ENCODE measurements around the gene RNH1.

Gene RNH1

DNA sequence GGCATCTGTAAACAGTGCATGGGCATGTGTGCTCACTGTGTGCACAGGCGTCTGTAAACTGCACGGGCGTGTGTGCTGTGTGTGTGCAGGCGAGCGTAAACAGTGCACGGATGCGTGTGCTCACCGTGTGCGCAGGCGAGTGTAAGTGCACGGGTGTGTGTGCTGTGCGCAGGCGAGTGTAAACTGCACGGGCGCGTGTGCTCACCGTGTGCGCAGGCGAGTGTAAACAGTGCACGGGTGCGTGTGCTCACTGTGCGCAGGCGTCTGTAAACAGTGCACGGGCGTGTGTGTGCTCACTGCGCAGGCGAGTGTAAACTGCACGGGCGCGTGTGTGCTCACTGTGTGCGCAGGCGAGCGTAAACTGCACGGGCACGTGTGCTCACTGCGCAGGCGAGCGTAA, 22.4 kb downstream of the RNH1 start:
- Histone ChIP-seq H4K20me1 (ENCODE audit: control insufficient read depth, insufficient read depth, low read depth, low read length) (no peaks in the 10 kb centered on the region), H3K79me2 (ENCODE audit: control insufficient read depth, low read length) (no peaks in the 10 kb centered on the region; the same call in 1 of the 2 replicates), H3K27ac (ENCODE audit: low read depth, low read length) (no peak overlapping the region), H3K4me1 (ENCODE audit: control insufficient read depth, low read length) (no peaks in the 10 kb centered on the region), H3K4me2 (ENCODE audit: low read length) (no peak overlapping the region), H3K4me3 (ENCODE audit: low read length) (no peak overlapping the region), H3K36me3 (ENCODE audit: control insufficient read depth, low read length) (no peaks in the 10 kb centered on the region), H3K9me2 (replicated peaks; ENCODE audit: control insufficient read depth, low read length) (no peaks in the 10 kb centered on the region), H3F3A (ENCODE audit: control insufficient read depth, insufficient read depth) (no peaks in the 10 kb centered on the region; the same call in 1 of the 2 replicates), H3K9me3 (ENCODE audit: control insufficient read depth, insufficient read depth, low read length) (no peaks in the 10 kb centered on the region), H3K27me3 (ENCODE audit: control insufficient read depth, low read length) (no peaks in the 10 kb centered on the region)
- TF ChIP-seq EZH2phosphoT487 (IDR thresholded peaks at IDR 0.05; ENCODE audit: borderline replicate concordance, low read length): no peak
- TF ChIP-seq, protein P1, sequence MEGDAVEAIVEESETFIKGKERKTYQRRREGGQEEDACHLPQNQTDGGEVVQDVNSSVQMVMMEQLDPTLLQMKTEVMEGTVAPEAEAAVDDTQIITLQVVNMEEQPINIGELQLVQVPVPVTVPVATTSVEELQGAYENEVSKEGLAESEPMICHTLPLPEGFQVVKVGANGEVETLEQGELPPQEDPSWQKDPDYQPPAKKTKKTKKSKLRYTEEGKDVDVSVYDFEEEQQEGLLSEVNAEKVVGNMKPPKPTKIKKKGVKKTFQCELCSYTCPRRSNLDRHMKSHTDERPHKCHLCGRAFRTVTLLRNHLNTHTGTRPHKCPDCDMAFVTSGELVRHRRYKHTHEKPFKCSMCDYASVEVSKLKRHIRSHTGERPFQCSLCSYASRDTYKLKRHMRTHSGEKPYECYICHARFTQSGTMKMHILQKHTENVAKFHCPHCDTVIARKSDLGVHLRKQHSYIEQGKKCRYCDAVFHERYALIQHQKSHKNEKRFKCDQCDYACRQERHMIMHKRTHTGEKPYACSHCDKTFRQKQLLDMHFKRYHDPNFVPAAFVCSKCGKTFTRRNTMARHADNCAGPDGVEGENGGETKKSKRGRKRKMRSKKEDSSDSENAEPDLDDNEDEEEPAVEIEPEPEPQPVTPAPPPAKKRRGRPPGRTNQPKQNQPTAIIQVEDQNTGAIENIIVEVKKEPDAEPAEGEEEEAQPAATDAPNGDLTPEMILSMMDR (IDR thresholded peaks at IDR 0.05; ENCODE audit: low read depth, low read length, poor library complexity, severe bottlenecking): no peak

DNA sequence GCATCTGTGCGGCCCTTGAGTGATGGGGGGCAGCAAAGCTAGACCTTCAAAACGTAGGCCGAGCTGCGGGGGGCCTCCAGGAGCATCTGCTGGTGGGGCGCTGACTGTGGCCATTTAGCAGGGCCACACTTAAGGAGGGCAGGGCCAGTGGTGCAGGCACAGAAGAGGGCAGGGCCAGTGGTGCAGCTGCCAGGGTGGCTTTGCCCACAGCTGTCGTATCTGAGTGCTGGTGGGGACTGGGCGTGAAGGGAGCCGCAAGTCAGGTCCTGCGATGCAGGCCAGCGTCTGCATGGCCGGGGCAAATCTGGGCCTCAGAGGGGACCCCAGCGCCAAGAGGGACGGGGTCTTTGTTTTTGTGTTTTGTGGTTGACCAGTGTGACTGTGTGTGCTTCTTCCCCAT, 27.7 kb downstream of the RNH1 start:
- peaks cover 3% of the 10 kb centered on the region; the same call in 1 of the 2 replicates for H3K36me3 ChIP-seq (ENCODE audit: control insufficient read depth, low read length)
- no peaks in the 10 kb centered on the region for H3K27me3 ChIP-seq (ENCODE audit: control insufficient read depth, low read length)
- H3F3A ChIP-seq (ENCODE audit: control insufficient read depth, insufficient read depth): no peaks in the 10 kb centered on the region; the same call in 1 of the 2 replicates
- H3K4me3 ChIP-seq (ENCODE audit: low read length): no peak overlapping the region
- no peak overlapping the region for H3K4me2 ChIP-seq (ENCODE audit: low read length)
- no peaks in the 10 kb centered on the region for H3K4me1 ChIP-seq (ENCODE audit: control insufficient read depth, low read length)
- H3K79me2 ChIP-seq (ENCODE audit: control insufficient read depth, low read length): peaks cover 4% of the 10 kb centered on the region; the same call in 1 of the 2 replicates
- H3K9me3 ChIP-seq (ENCODE audit: control insufficient read depth, insufficient read depth, low read length): no peaks in the 10 kb centered on the region
- TF ChIP-seq EZH2phosphoT487 (IDR thresholded peaks at IDR 0.05; ENCODE audit: borderline replicate concordance, low read length): no peak
- TF ChIP-seq, protein P1 (IDR thresholded peaks at IDR 0.05; ENCODE audit: low read depth, low read length, poor library complexity, severe bottlenecking): no peak
- no peak overlapping the region for H3K27ac ChIP-seq (ENCODE audit: low read depth, low read length)
- no peaks in the 10 kb centered on the region for H4K20me1 ChIP-seq (ENCODE audit: control insufficient read depth, insufficient read depth, low read depth, low read length)
- no peaks in the 10 kb centered on the region for H3K9me2 ChIP-seq (replicated peaks; ENCODE audit: control insufficient read depth, low read length)

DNA sequence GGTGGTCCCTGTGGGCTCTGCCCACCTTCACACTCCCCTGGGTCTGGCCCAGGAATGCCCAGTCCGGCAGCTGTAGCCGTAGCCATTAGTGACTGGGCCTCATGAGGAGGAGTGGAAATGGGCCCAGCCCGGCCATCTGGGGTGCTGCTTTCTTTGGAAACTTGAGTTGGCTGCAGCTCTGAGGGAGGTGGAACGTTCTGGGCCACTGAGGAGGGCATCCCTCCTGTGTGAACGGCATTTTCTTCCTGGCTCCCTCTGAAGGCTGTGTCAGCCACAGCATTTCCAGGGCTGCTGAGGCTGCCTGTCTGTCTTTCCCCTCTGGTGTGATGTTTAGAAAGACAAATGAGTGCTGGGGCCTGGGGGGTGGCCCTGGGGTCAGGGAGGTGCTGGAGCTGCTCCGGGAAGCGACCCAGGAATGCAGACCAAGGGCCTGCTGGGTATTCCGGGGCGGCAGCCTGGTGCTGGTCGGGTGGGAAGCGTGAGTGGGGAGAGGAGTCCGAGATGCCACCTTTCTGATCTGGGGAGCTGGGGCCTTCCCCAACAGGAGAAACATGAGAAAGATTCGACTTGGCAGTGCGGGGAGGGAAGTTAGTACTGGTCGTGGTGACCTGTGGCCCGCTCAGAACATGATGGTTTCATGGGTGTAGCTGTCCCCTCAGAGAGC, 29.9 kb downstream of the RNH1 start:
- peaks cover 3% of the 10 kb centered on the region; the same call in 1 of the 2 replicates for H3K36me3 ChIP-seq (ENCODE audit: control insufficient read depth, low read length)
- TF ChIP-seq, protein P1 (IDR thresholded peaks at IDR 0.05; ENCODE audit: low read depth, low read length, poor library complexity, severe bottlenecking): no peak
- TF ChIP-seq EZH2phosphoT487 (IDR thresholded peaks at IDR 0.05; ENCODE audit: borderline replicate concordance, low read length): no peak
- no peak overlapping the region for H3K4me3 ChIP-seq (ENCODE audit: low read length)
- H3F3A ChIP-seq (ENCODE audit: control insufficient read depth, insufficient read depth): no peaks in the 10 kb centered on the region; the same call in 1 of the 2 replicates
- H3K27ac ChIP-seq (ENCODE audit: low read depth, low read length): no peak overlapping the region
- 0 out of 2 replicates have a peak, but pooled peaks cover 4% of the 10 kb centered on the region for H3K79me2 ChIP-seq (ENCODE audit: control insufficient read depth, low read length)
- no peaks in the 10 kb centered on the region for H4K20me1 ChIP-seq (ENCODE audit: control insufficient read depth, insufficient read depth, low read depth, low read length)
- no peaks in the 10 kb centered on the region for H3K4me1 ChIP-seq (ENCODE audit: control insufficient read depth, low read length)
- no peaks in the 10 kb centered on the region for H3K9me3 ChIP-seq (ENCODE audit: control insufficient read depth, insufficient read depth, low read length)
- no peaks in the 10 kb centered on the region for H3K9me2 ChIP-seq (replicated peaks; ENCODE audit: control insufficient read depth, low read length)
- H3K27me3 ChIP-seq (ENCODE audit: control insufficient read depth, low read length): no peaks in the 10 kb centered on the region
- H3K4me2 ChIP-seq (ENCODE audit: low read length): no peak overlapping the region
